SK-N-MC (cell line): ENCODE measurements around the gene INO80E.

Source experiments
- DNase-seq: peaks from one replicate; pipeline ENCODE4 v3.0.0-alpha.2; 2011; ENCODE audit warnings: low read depth, low spot score
- H3K27ac ChIP-seq: fragments of 200-600 bp; sonication (generic); 2 replicates; pipeline ENCODE4 v1.5.1; 2016; ENCODE audit warnings: mixed run types
- H3K36me3 ChIP-seq: fragments of 200-600 bp; sonication (generic); 2 replicates; pipeline ENCODE4 v1.6.1; 2017; ENCODE audit warnings: antibody characterized with exemption, low read length, mixed read lengths; ENCODE audit not compliant: insufficient read depth
- H3K4me3 ChIP-seq: fragments of 200-600 bp; sonication (generic); 2 replicates; pipeline ENCODE4 v1.5.1; 2016
- H3K9ac ChIP-seq: fragments of 200-600 bp; sonication (generic); 2 replicates; pipeline ENCODE4 v1.8.0; 2017; ENCODE audit warnings: mixed run types, mixed read lengths; ENCODE audit not compliant: insufficient read length
- H3K9me3 ChIP-seq: fragments of 200-600 bp; sonication (generic); 2 replicates; pipeline ENCODE4 v1.6.1; 2017; ENCODE audit warnings: low read depth, mild to moderate bottlenecking, antibody characterized with exemption, low read length, moderate library complexity, mixed read lengths
- EZH2 ChIP-seq: fragments of 200-600 bp; sonication (generic); IDR thresholded peaks from one replicate; pipeline ENCODE4 v1.6.1; 2017; ENCODE audit warnings: antibody characterized with exemption
- FOXP2 ChIP-seq: optimal IDR thresholded peaks from 2 replicates; pipeline ENCODE3; 2011; ENCODE audit warnings: mild to moderate bottlenecking, moderate library complexity; ENCODE audit not compliant: insufficient read depth; ENCODE audit errors: extremely low read length, control extremely low read depth
- POLR2AphosphoS5 ChIP-seq: IDR thresholded peaks from 2 replicates; pipeline ENCODE4 v1.6.1; 2012; ENCODE audit warnings: mild to moderate bottlenecking, low read depth, low read length, borderline replicate concordance

The INO80E gene

GRCh38 chr16:30018731-30019158 lies 22.7 kb downstream of the INO80E start:
- no peak for TF ChIP-seq POLR2AphosphoS5
- no peak for TF ChIP-seq EZH2
- no peak for TF ChIP-seq FOXP2
- Histone ChIP-seq H3K4me3 (no peak overlapping the region), H3K36me3 (no peaks in the 10 kb centered on the region), H3K27ac (no peak overlapping the region), H3K9ac (no peak overlapping the region), H3K9me3 (no peaks in the 10 kb centered on the region)
- DNase-seq, result no peak

- Histone ChIP-seq H3K9ac (no peak within 1 kb of the TSS), H3K27ac (no peak within 1 kb of the TSS), H3K9me3 (no peaks in the 10 kb centered on the region), H3K4me3 (no peak within 1 kb of the TSS), H3K36me3 (no peaks in the 10 kb centered on the region)
- DNase-seq, result no peak
- TF ChIP-seq POLR2AphosphoS5 (no peak), EZH2 (no peak), FOXP2 (no peak)
Observed at GRCh38 chr16:30022887-30023286, 26.8 kb downstream of the INO80E start, which contains the start of gene C16orf92. TSS of gene C16orf92 (plus strand) at chr16:30023198. CDS start at chr16:30023341, 143 bp downstream.

GRCh38 chr16:30023586-30023985 lies 27.5 kb downstream of the INO80E start:
- no peak overlapping the region for H3K27ac ChIP-seq
- H3K9me3 ChIP-seq, result no peaks in the 10 kb centered on the region
- no peaks in the 10 kb centered on the region for H3K36me3 ChIP-seq
- H3K9ac ChIP-seq, result no peak overlapping the region
- TF ChIP-seq POLR2AphosphoS5 (no peak), EZH2 (no peak), FOXP2 (no peak)
- no peak overlapping the region for H3K4me3 ChIP-seq
- no peak for DNase-seq

GRCh38 chr16:30024451-30024850 lies 28.4 kb downstream of the INO80E start:
- TF ChIP-seq POLR2AphosphoS5, result no peak
- TF ChIP-seq EZH2, result no peak
- TF ChIP-seq FOXP2, result no peak
- Histone ChIP-seq H3K9ac (no peak overlapping the region), H3K4me3 (no peak overlapping the region), H3K36me3 (no peaks in the 10 kb centered on the region), H3K27ac (no peak overlapping the region), H3K9me3 (no peaks in the 10 kb centered on the region)
- DNase-seq, result no peak

- Histone ChIP-seq H3K4me3 (no peak overlapping the region), H3K9ac (no peak overlapping the region), H3K9me3 (no peaks in the 10 kb centered on the region), H3K27ac (no peak overlapping the region), H3K36me3 (no peaks in the 10 kb centered on the region)
- no peak for DNase-seq
- TF ChIP-seq POLR2AphosphoS5, result no peak
- no peak for TF ChIP-seq EZH2
- TF ChIP-seq FOXP2, result no peak
Observed at GRCh38 chr16:30025156-30025555, 29.1 kb downstream of the INO80E start.

GRCh38 chr16:30025574-30025973 lies 29.5 kb downstream of the INO80E start:
- TF ChIP-seq FOXP2 (no peak), EZH2 (no peak), POLR2AphosphoS5 (no peak)
- no peaks in the 10 kb centered on the region for H3K36me3 ChIP-seq
- no peak overlapping the region for H3K9ac ChIP-seq
- H3K9me3 ChIP-seq, result no peaks in the 10 kb centered on the region
- no peak overlapping the region for H3K4me3 ChIP-seq
- no peak overlapping the region for H3K27ac ChIP-seq
- DNase-seq, result no peak

GRCh38 chr16:30026449-30026848 lies 30.4 kb downstream of the INO80E start:
- H3K9me3 ChIP-seq, result no peaks in the 10 kb centered on the region
- no peak overlapping the region for H3K27ac ChIP-seq
- H3K9ac ChIP-seq, result no peak overlapping the region
- no peak for DNase-seq
- H3K36me3 ChIP-seq, result no peaks in the 10 kb centered on the region
- TF ChIP-seq FOXP2 (no peak), POLR2AphosphoS5 (no peak), EZH2 (no peak)
- H3K4me3 ChIP-seq, result no peak overlapping the region

GRCh38 chr16:30027588-30028437 lies 31.8 kb downstream of the INO80E start:
- H3K4me3 ChIP-seq, result no peak overlapping the region
- no peak overlapping the region for H3K27ac ChIP-seq
- H3K36me3 ChIP-seq, result no peaks in the 10 kb centered on the region
- no peaks in the 10 kb centered on the region for H3K9me3 ChIP-seq
- no peak overlapping the region for H3K9ac ChIP-seq
- TF ChIP-seq POLR2AphosphoS5 (no peak), FOXP2 (no peak), EZH2 (no peak)
- DNase-seq, result no peak

- H3K4me3 ChIP-seq, result no peak overlapping the region
- H3K36me3 ChIP-seq, result no peaks in the 10 kb centered on the region
- TF ChIP-seq FOXP2, result no peak
- no peak for TF ChIP-seq POLR2AphosphoS5
- no peak for TF ChIP-seq EZH2
- H3K9me3 ChIP-seq, result no peaks in the 10 kb centered on the region
- no peak for DNase-seq
- H3K27ac ChIP-seq, result no peak overlapping the region
- no peak overlapping the region for H3K9ac ChIP-seq
Observed at GRCh38 chr16:30028438-30029076, 32.5 kb downstream of the INO80E start.
